Epithelial cell of proximal tubule (primary cell): ENCODE data around the gene FARP2. TPM values are rescaled to one million over a fixed set of nuclear protein-coding genes. Genes with fewer than 3 reads are reported as not detected.

Source experiments
- DNase-seq: peaks from one replicate; pipeline ENCODE4 v3.0.0-alpha.2; 2011; ENCODE audit warnings: low read depth
- H3K4me3 ChIP-seq: 2 replicates; pipeline ENCODE4 v1.5.1; 2011; ENCODE audit warnings: low read depth, mild to moderate bottlenecking, low read length
- total RNA-seq: library from RNA; depleted of rRNA; stranded (reverse); fragments of >200 nt; gene quantifications from 2 replicates; pipeline ENCODE4 v1.2.3, GENCODE V29; 2015
- TF ChIP-seq, protein P1 (sequence below): conservative IDR thresholded peaks from 2 replicates; pipeline ENCODE4 v1.5.1; 2012; ENCODE audit warnings: low read depth, mild to moderate bottlenecking, low read length

The FARP2 gene
- total RNA-seq, 1 donor from 2014 or later, result 34.2 TPM

- DNase-seq, result no peak
- TF ChIP-seq, protein P1, sequence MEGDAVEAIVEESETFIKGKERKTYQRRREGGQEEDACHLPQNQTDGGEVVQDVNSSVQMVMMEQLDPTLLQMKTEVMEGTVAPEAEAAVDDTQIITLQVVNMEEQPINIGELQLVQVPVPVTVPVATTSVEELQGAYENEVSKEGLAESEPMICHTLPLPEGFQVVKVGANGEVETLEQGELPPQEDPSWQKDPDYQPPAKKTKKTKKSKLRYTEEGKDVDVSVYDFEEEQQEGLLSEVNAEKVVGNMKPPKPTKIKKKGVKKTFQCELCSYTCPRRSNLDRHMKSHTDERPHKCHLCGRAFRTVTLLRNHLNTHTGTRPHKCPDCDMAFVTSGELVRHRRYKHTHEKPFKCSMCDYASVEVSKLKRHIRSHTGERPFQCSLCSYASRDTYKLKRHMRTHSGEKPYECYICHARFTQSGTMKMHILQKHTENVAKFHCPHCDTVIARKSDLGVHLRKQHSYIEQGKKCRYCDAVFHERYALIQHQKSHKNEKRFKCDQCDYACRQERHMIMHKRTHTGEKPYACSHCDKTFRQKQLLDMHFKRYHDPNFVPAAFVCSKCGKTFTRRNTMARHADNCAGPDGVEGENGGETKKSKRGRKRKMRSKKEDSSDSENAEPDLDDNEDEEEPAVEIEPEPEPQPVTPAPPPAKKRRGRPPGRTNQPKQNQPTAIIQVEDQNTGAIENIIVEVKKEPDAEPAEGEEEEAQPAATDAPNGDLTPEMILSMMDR, result no peak
- H3K4me3 ChIP-seq, result no peak overlapping the region
Measured at GRCh38 chr2:241482126-241482955, 126.3 kb downstream of the FARP2 start.

DNA sequence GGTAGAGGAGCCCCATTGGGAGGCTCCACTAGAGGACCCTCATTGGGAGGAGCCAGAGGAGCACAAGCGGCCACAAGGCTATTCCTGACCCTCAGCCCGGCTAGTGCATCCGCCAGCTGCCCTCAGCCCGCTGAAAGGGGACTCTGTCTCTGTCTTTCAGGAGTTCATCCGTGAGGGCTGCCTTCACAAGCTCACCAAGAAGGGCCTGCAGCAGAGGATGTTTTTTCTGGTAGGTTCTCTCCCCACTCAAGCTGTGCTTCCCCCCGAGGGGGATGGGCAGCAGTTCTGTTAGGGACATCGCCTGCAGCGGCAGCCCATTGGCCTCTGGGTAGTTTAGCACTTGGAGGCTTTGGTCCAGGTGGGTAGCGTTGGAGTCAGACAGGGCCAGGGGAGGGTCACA is 127.2 kb downstream of the FARP2 start:
- TF ChIP-seq, protein P1, result no peak
- no peak overlapping the region for H3K4me3 ChIP-seq
- no peak for DNase-seq

DNA sequence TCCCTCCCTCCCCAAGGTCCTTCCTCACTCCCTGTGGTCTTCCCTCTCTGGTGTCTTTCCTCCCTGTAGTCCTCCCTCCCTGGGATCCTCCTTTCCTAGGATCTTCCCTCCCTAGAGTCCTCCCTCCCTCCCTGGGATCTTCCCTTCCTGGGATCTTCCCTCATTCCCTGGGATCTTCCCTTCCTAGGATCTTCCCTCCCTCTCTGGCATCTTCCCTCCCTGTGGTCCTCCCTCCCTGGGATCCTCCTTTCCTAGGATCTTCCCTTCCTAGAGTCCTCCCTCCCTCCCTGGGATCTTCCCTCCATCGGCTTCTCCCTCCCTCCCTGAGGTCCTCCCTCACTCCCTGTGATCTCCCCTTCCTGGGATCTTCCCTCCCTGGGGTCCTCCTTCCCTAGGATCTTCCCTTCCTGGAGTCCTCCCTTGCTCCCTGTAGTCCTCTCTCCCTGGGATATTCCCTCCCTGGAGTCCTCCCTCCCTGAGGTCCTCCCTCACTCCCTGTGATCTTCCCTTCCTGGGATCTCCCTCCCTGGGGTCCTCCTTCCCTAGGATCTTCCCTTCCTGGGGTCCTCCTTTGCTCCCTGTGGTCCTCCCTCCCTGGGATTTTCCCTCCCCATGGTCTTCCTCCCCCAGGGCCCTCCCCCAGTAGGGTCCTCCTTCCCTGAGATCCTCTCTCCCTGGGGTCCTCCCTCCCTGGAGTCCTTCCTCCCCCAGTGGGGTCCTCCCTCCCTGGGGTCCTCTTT is 129.3 kb downstream of the FARP2 start:
- no peak for DNase-seq
- no peak overlapping the region for H3K4me3 ChIP-seq
- TF ChIP-seq, protein P1, result no peak

DNA sequence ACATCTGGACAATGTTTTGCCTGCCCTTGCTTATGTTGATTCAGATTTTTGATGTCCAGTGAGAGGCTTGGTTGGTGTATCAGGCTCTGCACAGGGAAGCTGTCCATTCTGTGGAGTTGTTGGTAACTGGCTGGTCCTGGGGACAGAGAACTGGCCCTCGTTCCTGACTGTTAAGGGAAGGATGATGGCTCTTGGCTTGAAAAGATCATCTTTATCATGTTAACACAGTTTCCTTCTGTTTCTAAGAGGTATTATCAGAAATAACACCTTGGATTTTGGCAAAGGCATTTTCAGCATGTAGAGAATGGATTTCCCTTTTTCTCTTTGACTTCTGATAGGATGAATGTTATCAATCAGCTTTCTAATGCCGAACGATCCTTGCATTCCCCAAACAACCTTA is 133.0 kb downstream of the FARP2 start:
- TF ChIP-seq, protein P1, result no peak
- H3K4me3 ChIP-seq, result no peak overlapping the region
- DNase-seq, result no peak

GRCh38 chr2:241489733-241490680 is 133.9 kb downstream of the FARP2 start:
- H3K4me3 ChIP-seq, result no peak overlapping the region
- no peak for DNase-seq
- TF ChIP-seq, protein P1, result no peak

DNA sequence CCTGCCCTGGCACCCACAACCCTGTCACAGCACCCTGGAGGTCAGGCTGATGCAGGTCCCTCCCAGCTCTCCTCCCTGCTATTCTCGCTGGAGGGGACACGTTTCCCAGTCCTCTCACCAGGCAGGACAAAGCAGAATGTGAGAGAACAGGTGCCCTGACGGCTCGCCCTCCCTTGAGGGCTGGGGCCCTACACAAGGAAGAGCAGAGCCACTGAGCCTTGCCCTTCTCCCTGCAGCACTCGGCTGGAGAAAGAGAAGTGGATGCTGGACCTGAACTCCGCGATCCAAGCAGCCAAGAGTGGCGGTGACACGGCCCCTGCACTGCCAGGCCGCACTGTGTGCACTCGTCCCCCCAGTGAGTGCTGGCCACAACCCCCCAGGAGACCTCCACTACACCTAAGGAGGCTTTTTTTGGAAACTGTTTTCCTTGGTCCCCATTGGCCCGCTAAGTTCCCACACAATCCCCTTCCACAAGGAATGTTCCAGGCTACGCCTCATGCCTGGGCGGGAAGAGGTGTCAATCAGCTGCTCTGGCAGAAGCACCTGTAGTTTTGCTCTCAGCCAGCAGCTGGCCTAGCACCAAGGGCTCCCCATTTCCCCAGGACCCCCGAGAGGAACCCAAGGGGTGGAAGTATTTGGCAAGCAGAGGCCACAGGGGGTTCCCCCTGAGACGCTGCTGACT is 134.9 kb downstream of the FARP2 start:
- TF ChIP-seq, protein P1, result no peak
- H3K4me3 ChIP-seq, result no peak overlapping the region
- no peak for DNase-seq
